ENCODE data around the gene TRIM65. TPM values are rescaled to one million over a fixed set of nuclear protein-coding genes. Genes with fewer than 3 reads are reported as not detected.
A peak's percentile ranks its signal among the peaks of the same experiment; 100 is the strongest.

Gene TRIM65
- total and polyA plus RNA-seq, 2 of the 13 experiments (the other 11 are each of a cell fraction or from before 2014, with no cell fraction given) = 10.3 to 22.4 TPM

DNA sequence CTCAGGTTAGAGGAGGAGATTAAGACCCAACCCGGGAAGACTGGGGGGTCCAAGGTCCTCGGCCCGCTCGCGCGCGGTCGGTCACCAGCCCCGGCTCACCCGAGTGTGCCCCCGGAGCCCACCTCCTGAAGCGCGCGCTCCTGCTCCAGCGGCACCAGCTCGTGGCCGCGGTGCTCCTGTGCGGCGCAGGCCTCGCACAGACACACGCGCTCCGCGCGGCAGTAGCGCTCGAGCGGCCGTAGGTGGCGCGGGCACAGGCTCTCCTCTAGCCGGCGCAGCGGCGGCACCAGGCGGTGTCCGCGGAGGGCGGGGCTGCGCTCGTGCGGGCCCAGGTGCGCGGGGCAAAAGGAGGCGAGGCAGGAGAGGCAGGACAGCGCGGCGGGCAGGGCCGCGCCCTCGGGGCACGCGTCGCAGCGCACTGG, 19.0 kb downstream of the TRIM65 start (continued):
- peak; percentile 81 for TF ChIP-seq ZFY (CRISPR knock-in tag; IDR thresholded peaks at IDR 0.05)
- no peak for TF ChIP-seq ZC3H4 (CRISPR knock-in tag; IDR thresholded peaks at IDR 0.05; ENCODE audit: borderline replicate concordance)
- peak; percentile 7; the same call in 1 of the 2 replicates for TF ChIP-seq SMC3 (IDR thresholded peaks at IDR 0.05; ENCODE audit: low read length)
- TF ChIP-seq, protein P1, sequence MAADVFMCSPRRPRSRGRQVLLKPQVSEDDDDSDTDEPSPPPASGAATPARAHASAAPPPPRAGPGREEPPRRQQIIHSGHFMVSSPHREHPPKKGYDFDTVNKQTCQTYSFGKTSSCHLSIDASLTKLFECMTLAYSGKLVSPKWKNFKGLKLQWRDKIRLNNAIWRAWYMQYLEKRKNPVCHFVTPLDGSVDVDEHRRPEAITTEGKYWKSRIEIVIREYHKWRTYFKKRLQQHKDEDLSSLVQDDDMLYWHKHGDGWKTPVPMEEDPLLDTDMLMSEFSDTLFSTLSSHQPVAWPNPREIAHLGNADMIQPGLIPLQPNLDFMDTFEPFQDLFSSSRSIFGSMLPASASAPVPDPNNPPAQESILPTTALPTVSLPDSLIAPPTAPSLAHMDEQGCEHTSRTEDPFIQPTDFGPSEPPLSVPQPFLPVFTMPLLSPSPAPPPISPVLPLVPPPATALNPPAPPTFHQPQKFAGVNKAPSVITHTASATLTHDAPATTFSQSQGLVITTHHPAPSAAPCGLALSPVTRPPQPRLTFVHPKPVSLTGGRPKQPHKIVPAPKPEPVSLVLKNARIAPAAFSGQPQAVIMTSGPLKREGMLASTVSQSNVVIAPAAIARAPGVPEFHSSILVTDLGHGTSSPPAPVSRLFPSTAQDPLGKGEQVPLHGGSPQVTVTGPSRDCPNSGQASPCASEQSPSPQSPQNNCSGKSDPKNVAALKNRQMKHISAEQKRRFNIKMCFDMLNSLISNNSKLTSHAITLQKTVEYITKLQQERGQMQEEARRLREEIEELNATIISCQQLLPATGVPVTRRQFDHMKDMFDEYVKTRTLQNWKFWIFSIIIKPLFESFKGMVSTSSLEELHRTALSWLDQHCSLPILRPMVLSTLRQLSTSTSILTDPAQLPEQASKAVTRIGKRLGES (CRISPR knock-in tag; IDR thresholded peaks at IDR 0.05; ENCODE audit: borderline replicate concordance) = 0 out of 2 replicates have a peak, but pooled peaks have one; percentile 35
- peak; percentile 77; the same call in 1 of the 2 replicates for TF ChIP-seq GPN1 (CRISPR knock-in tag; IDR thresholded peaks at IDR 0.05; ENCODE audit: borderline replicate concordance)
- TF ChIP-seq ZNF546 (CRISPR knock-in tag; conservative IDR thresholded peaks at IDR 0.05) = peak; percentile 49; the same call in 1 of the 2 replicates
- TF ChIP-seq PAX8 (CRISPR knock-in tag; IDR thresholded peaks at IDR 0.05; ENCODE audit: borderline replicate concordance) = peak; percentile 88; the same call in 1 of the 2 replicates
- peak; percentile 68; the same call in 1 of the 2 replicates for TF ChIP-seq ELF4 (CRISPR knock-in tag; IDR thresholded peaks at IDR 0.05; ENCODE audit: borderline replicate concordance)
- TF ChIP-seq, protein P2, sequence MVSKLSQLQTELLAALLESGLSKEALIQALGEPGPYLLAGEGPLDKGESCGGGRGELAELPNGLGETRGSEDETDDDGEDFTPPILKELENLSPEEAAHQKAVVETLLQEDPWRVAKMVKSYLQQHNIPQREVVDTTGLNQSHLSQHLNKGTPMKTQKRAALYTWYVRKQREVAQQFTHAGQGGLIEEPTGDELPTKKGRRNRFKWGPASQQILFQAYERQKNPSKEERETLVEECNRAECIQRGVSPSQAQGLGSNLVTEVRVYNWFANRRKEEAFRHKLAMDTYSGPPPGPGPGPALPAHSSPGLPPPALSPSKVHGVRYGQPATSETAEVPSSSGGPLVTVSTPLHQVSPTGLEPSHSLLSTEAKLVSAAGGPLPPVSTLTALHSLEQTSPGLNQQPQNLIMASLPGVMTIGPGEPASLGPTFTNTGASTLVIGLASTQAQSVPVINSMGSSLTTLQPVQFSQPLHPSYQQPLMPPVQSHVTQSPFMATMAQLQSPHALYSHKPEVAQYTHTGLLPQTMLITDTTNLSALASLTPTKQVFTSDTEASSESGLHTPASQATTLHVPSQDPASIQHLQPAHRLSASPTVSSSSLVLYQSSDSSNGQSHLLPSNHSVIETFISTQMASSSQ (IDR thresholded peaks at IDR 0.05; ENCODE audit: low read depth) = no peak
- TF ChIP-seq, protein P2 (CRISPR knock-in tag; IDR thresholded peaks at IDR 0.05; ENCODE audit: borderline replicate concordance) = no peak; the same call in 1 of the 2 replicates
- TF ChIP-seq, protein P3, sequence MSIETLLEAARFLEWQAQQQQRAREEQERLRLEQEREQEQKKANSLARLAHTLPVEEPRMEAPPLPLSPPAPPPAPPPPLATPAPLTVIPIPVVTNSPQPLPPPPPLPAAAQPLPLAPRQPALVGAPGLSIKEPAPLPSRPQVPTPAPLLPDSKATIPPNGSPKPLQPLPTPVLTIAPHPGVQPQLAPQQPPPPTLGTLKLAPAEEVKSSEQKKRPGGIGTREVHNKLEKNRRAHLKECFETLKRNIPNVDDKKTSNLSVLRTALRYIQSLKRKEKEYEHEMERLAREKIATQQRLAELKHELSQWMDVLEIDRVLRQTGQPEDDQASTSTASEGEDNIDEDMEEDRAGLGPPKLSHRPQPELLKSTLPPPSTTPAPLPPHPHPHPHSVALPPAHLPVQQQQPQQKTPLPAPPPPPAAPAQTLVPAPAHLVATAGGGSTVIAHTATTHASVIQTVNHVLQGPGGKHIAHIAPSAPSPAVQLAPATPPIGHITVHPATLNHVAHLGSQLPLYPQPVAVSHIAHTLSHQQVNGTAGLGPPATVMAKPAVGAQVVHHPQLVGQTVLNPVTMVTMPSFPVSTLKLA (IDR thresholded peaks at IDR 0.05) = no peak
- TF ChIP-seq FOXM1 (CRISPR knock-in tag; IDR thresholded peaks at IDR 0.05) = peak; percentile 48; the same call in 1 of the 2 replicates
- peak; percentile 58; the same call in 1 of the 2 replicates for TF ChIP-seq ZFP41 (CRISPR knock-in tag; IDR thresholded peaks at IDR 0.05; ENCODE audit: borderline replicate concordance)
- TF ChIP-seq, protein P4, sequence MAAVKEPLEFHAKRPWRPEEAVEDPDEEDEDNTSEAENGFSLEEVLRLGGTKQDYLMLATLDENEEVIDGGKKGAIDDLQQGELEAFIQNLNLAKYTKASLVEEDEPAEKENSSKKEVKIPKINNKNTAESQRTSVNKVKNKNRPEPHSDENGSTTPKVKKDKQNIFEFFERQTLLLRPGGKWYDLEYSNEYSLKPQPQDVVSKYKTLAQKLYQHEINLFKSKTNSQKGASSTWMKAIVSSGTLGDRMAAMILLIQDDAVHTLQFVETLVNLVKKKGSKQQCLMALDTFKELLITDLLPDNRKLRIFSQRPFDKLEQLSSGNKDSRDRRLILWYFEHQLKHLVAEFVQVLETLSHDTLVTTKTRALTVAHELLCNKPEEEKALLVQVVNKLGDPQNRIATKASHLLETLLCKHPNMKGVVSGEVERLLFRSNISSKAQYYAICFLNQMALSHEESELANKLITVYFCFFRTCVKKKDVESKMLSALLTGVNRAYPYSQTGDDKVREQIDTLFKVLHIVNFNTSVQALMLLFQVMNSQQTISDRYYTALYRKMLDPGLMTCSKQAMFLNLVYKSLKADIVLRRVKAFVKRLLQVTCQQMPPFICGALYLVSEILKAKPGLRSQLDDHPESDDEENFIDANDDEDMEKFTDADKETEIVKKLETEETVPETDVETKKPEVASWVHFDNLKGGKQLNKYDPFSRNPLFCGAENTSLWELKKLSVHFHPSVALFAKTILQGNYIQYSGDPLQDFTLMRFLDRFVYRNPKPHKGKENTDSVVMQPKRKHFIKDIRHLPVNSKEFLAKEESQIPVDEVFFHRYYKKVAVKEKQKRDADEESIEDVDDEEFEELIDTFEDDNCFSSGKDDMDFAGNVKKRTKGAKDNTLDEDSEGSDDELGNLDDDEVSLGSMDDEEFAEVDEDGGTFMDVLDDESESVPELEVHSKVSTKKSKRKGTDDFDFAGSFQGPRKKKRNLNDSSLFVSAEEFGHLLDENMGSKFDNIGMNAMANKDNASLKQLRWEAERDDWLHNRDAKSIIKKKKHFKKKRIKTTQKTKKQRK (IDR thresholded peaks at IDR 0.05; ENCODE audit: low read length) = no peak
- TF ChIP-seq, protein P5, sequence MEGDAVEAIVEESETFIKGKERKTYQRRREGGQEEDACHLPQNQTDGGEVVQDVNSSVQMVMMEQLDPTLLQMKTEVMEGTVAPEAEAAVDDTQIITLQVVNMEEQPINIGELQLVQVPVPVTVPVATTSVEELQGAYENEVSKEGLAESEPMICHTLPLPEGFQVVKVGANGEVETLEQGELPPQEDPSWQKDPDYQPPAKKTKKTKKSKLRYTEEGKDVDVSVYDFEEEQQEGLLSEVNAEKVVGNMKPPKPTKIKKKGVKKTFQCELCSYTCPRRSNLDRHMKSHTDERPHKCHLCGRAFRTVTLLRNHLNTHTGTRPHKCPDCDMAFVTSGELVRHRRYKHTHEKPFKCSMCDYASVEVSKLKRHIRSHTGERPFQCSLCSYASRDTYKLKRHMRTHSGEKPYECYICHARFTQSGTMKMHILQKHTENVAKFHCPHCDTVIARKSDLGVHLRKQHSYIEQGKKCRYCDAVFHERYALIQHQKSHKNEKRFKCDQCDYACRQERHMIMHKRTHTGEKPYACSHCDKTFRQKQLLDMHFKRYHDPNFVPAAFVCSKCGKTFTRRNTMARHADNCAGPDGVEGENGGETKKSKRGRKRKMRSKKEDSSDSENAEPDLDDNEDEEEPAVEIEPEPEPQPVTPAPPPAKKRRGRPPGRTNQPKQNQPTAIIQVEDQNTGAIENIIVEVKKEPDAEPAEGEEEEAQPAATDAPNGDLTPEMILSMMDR (CRISPR knock-in tag; IDR thresholded peaks at IDR 0.05) = peak; percentile 59; the same call in 1 of the 2 replicates

All from HepG2 (cell line).